ENCODE data around the gene SPPL2A.
A peak's percentile ranks its signal among the peaks of the same experiment; 100 is the strongest.
"Not testable (repeated sequence)": the region's sequence is repeated elsewhere in the genome, so short reads cannot be mapped to it uniquely, and the experiment has no call there.

The SPPL2A gene

GRCh38 chr15:50697109-50697797 lies 68.3 kb downstream of the SPPL2A start:
- DNase-seq (ENCODE audit: extremely low spot score, insufficient read length, low read depth) = no peak
- FAIRE-seq = no peak

- not testable (repeated sequence) for DNase-seq (ENCODE audit: extremely low spot score, insufficient read length, low read depth); FAIRE-seq
These were observed 70.8 kb downstream of the SPPL2A start for GRCh38 chr15:50694634-50695165.

GRCh38 chr15:50687302-50687902 lies 78.1 kb downstream of the SPPL2A start:
- no peak for FAIRE-seq

GRCh38 chr15:50686469-50687301 lies 78.8 kb downstream of the SPPL2A start, which contains the start of gene TRPM7:
TRPM7 (minus strand) TSS chr15:50686797; CDS start chr15:50686533, 264 bp downstream.
- peak; percentile 74 for FAIRE-seq

More at GRCh38 chr15:50687302-50687902, 78.1 kb downstream of the SPPL2A start:
- DNase-seq (ENCODE audit: extremely low spot score, insufficient read length, low read depth) = no peak

GRCh38 chr15:50685976-50686468 lies 79.5 kb downstream of the SPPL2A start:
- DNase-seq (ENCODE audit: extremely low spot score, insufficient read length, low read depth) (no peak), FAIRE-seq (peak; percentile 51)

More at GRCh38 chr15:50686469-50687301, 78.8 kb downstream of the SPPL2A start, which contains the start of gene TRPM7:
- peak; percentile 79 for DNase-seq (ENCODE audit: extremely low spot score, insufficient read length, low read depth)

GRCh38 chr15:50685191-50685975 lies 80.1 kb downstream of the SPPL2A start:
- FAIRE-seq = no peak
- DNase-seq (ENCODE audit: extremely low spot score, insufficient read length, low read depth) = no peak

GRCh38 chr15:50681467-50681866 lies 84.0 kb downstream of the SPPL2A start:
- DNase-seq (ENCODE audit: extremely low spot score, insufficient read length, low read depth) = no peak
- no peak for FAIRE-seq

- no peak for FAIRE-seq
- no peak for DNase-seq (ENCODE audit: extremely low spot score, insufficient read length, low read depth)
These were observed 88.6 kb downstream of the SPPL2A start for GRCh38 chr15:50676799-50677483.

- DNase-seq (ENCODE audit: extremely low spot score, insufficient read length, low read depth) (no peak), FAIRE-seq (peak; percentile 31)
These were observed 89.9 kb downstream of the SPPL2A start for GRCh38 chr15:50675535-50676144.

GRCh38 chr15:50670115-50670514 lies 95.4 kb downstream of the SPPL2A start:
- no peak for FAIRE-seq
- DNase-seq (ENCODE audit: extremely low spot score, insufficient read length, low read depth) = no peak

GRCh38 chr15:50669611-50670010 lies 95.9 kb downstream of the SPPL2A start:
- DNase-seq (ENCODE audit: extremely low spot score, insufficient read length, low read depth) (no peak), FAIRE-seq (no peak)

GRCh38 chr15:50665938-50666337 lies 99.6 kb downstream of the SPPL2A start:
- FAIRE-seq (no peak), DNase-seq (ENCODE audit: extremely low spot score, insufficient read length, low read depth) (no peak)

- DNase-seq (ENCODE audit: extremely low spot score, insufficient read length, low read depth) = no peak
- FAIRE-seq = no peak
These were observed 110.0 kb downstream of the SPPL2A start for GRCh38 chr15:50655555-50655954.

- DNase-seq (ENCODE audit: extremely low spot score, insufficient read length, low read depth) = no peak
- FAIRE-seq = no peak
These were observed 112.3 kb downstream of the SPPL2A start for GRCh38 chr15:50653156-50653743.

- no peak for DNase-seq (ENCODE audit: extremely low spot score, insufficient read length, low read depth)
- no peak for FAIRE-seq
These were observed 112.8 kb downstream of the SPPL2A start for GRCh38 chr15:50652671-50653070.

Data from GM18507 (cell line).